Hepatocyte (in vitro differentiated cells): Measurements from ENCODE around the gene RNF141.

Experiments
- CTCF ChIP-seq: fragments of 200-600 bp; sonication (generic); IDR thresholded peaks from 2 replicates; pipeline ENCODE4 v1.5.1; 2016; ENCODE audit warnings: antibody characterized with exemption, mild to moderate bottlenecking; ENCODE audit not compliant: poor library complexity
- EZH2 ChIP-seq: fragments of 200-600 bp; sonication (generic); IDR thresholded peaks from 2 replicates; pipeline ENCODE4 v1.6.1; 2016; ENCODE audit warnings: antibody characterized with exemption, mild to moderate bottlenecking, borderline replicate concordance
- EZH2phosphoT487 ChIP-seq: fragments of 200-600 bp; sonication (generic); IDR thresholded peaks from one replicate; pipeline ENCODE4 v1.6.1; 2018; ENCODE audit warnings: antibody characterized with exemption, mild to moderate bottlenecking, low read depth, moderate library complexity; ENCODE audit not compliant: unreplicated experiment, severe bottlenecking

GRCh38 chr11:10539339-10539738 lies 1.6 kb downstream of the RNF141 start:
- TF ChIP-seq CTCF = no peak
- no peak for TF ChIP-seq EZH2
- TF ChIP-seq EZH2phosphoT487 = no peak
